ENCODE results near the gene EXOSC7. TPM values are rescaled to one million over a fixed set of nuclear protein-coding genes. Genes with fewer than 3 reads are reported as not detected.

The EXOSC7 gene
- total and polyA plus RNA-seq, 9 of the 15 experiments (the other 6 are each of a cell fraction or from before 2014, with no cell fraction given): 88.5 to 237 (median 112) TPM

DNA sequence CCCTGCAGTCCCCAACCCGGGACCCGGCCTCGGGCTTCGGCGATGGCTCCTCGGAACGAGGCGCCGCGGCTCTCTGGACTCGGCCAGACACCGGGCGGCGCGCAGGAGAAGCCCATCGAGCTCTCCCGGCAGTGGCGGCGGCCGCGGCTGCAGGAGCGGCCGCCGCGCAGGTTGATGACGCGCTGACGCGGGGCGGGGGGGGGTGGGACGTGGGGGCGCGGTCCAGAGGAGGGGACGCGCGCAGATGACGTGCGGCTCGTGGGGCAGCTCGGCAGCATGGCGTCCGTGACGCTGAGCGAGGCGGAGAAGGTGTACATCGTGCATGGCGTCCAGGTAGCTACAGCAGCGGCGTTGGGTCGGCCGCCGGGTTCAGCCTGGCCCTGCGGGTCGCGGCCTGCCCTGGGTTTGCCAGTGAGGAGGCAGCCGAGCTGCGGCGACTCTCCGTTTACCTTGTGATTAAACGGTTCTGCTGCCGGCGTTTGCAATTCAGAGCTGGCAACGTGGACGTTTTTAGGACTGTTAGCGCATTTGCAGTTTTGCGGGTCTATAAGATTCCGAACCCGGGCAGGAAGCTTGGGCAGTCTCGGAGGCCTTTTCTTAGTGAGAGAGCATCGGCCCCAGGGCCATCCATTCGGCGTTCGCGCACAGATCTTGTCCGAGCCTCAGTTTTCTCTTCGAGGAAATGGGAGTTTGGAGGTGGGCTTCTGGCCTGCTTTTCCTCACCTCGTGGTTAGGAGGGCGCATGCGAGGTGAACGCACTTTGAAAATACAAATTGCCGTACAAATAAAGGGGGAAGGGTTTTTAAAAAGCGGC is at the start of gene EXOSC7, which contains the start of gene ZDHHC3 (continued):
- TF ChIP-seq STAT5A (IDR thresholded peaks at IDR 0.05; ENCODE audit: borderline replicate concordance, low read length) (no peak), ZNF253 (CRISPR knock-in tag; conservative IDR thresholded peaks at IDR 0.05) (no peak), NR2C2 (CRISPR knock-in tag; IDR thresholded peaks at IDR 0.05) (no peak), NR2C2 (tag; IDR thresholded peaks at IDR 0.05) (peak; percentile 50; the same call in 1 of the 2 replicates), ZNF408 (CRISPR knock-in tag; IDR thresholded peaks at IDR 0.05; ENCODE audit: low read depth) (no peak), TSC22D4 (tag; IDR thresholded peaks at IDR 0.05) (no peak), FOSL1 (tag; conservative IDR thresholded peaks at IDR 0.05) (peak; percentile 35; the same call in 1 of the 2 replicates), CREBBP (IDR thresholded peaks at IDR 0.05; ENCODE audit: low read depth, low read length) (no peak), IFI16 (CRISPR knock-in tag; IDR thresholded peaks at IDR 0.05) (no peak), MAFK (IDR thresholded peaks at IDR 0.05; ENCODE audit: low read length) (no peak), MGA (IDR thresholded peaks at IDR 0.05) (peak; percentile 50; the same call in 1 of the 2 replicates), TEAD1 (CRISPR knock-in tag; IDR thresholded peaks at IDR 0.05) (0 out of 4 replicates have a peak, but pooled peaks have one; percentile 11 to 22)
- TF ChIP-seq, protein P1, sequence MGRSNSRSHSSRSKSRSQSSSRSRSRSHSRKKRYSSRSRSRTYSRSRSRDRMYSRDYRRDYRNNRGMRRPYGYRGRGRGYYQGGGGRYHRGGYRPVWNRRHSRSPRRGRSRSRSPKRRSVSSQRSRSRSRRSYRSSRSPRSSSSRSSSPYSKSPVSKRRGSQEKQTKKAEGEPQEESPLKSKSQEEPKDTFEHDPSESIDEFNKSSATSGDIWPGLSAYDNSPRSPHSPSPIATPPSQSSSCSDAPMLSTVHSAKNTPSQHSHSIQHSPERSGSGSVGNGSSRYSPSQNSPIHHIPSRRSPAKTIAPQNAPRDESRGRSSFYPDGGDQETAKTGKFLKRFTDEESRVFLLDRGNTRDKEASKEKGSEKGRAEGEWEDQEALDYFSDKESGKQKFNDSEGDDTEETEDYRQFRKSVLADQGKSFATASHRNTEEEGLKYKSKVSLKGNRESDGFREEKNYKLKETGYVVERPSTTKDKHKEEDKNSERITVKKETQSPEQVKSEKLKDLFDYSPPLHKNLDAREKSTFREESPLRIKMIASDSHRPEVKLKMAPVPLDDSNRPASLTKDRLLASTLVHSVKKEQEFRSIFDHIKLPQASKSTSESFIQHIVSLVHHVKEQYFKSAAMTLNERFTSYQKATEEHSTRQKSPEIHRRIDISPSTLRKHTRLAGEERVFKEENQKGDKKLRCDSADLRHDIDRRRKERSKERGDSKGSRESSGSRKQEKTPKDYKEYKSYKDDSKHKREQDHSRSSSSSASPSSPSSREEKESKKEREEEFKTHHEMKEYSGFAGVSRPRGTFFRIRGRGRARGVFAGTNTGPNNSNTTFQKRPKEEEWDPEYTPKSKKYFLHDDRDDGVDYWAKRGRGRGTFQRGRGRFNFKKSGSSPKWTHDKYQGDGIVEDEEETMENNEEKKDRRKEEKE (IDR thresholded peaks at IDR 0.05; ENCODE audit: borderline replicate concordance in 1 of 2, control insufficient read depth in 1 of 2, low read depth in 2 of 2, low read length in 1 of 2): no peak

Data from K562 (cell line).